SU-DHL-6 (cell line): ENCODE data around the gene LTB4R2.

Experiments used
- H2AFZ ChIP-seq: fragments of 200-600 bp; sonication (generic); 2 replicates; pipeline ENCODE4 v1.6.1; 2014; ENCODE audit warnings: low read depth, mild to moderate bottlenecking, moderate library complexity, mixed read lengths, antibody characterized with exemption, low read length; ENCODE audit not compliant: severe bottlenecking
- H3F3A ChIP-seq: fragments of 200-600 bp; shearing (Covaris generic); 2 replicates; pipeline ENCODE4 v1.6.0; 2016; ENCODE audit warnings: antibody characterized with exemption, mild to moderate bottlenecking; ENCODE audit not compliant: insufficient read depth
- H3K27ac ChIP-seq: fragments of 200-600 bp; sonication (generic); 2 replicates; pipeline ENCODE4 v1.5.1; 2016; ENCODE audit warnings: low read depth, mild to moderate bottlenecking, low read length, moderate library complexity, mixed read lengths
- H3K27me3 ChIP-seq: fragments of 200-600 bp; sonication (generic), shearing (Covaris generic); 2 replicates; pipeline ENCODE4 v1.6.0; 2014; ENCODE audit warnings: mild to moderate bottlenecking, low read length
- H3K36me3 ChIP-seq: fragments of 200-600 bp; sonication (generic); 2 replicates; pipeline ENCODE4 v1.6.1; 2014; ENCODE audit warnings: mild to moderate bottlenecking, low read length, mixed read lengths
- H3K4me2 ChIP-seq: fragments of 300-600, 200-600 bp; shearing (Covaris generic), sonication (generic); 2 replicates; pipeline ENCODE4 v1.6.0; 2014; ENCODE audit warnings: low read length, low read depth, mild to moderate bottlenecking; ENCODE audit not compliant: poor library complexity, severe bottlenecking
- H3K4me3 ChIP-seq: fragments of 200-600 bp; sonication (generic); 2 replicates; pipeline ENCODE4 v1.5.1; 2014; ENCODE audit warnings: antibody characterized with exemption, low read length, mild to moderate bottlenecking, mixed read lengths; ENCODE audit not compliant: insufficient read depth, poor library complexity, severe bottlenecking
- H3K79me2 ChIP-seq: fragments of 200-600 bp; sonication (generic); 2 replicates; pipeline ENCODE4 v1.6.1; 2014; ENCODE audit warnings: mild to moderate bottlenecking, low read length, moderate library complexity; ENCODE audit not compliant: insufficient read depth
- H3K9ac ChIP-seq: fragments of 200-600 bp; sonication (generic); 2 replicates; pipeline ENCODE4 v1.7.0; 2014; ENCODE audit warnings: mild to moderate bottlenecking, low read length
- H3K9me2 ChIP-seq: fragments of 200-600 bp; sonication (generic); replicated peaks from 2 replicates; pipeline ENCODE4 v1.6.1; 2014; ENCODE audit warnings: low read length; ENCODE audit not compliant: insufficient read depth
- H3K9me3 ChIP-seq: fragments of 200-600 bp; sonication (generic); 2 replicates; pipeline ENCODE4 v1.6.1; 2014; ENCODE audit warnings: low read length, mixed read lengths; ENCODE audit not compliant: insufficient read depth
- H4K20me1 ChIP-seq: fragments of 200-600 bp; sonication (generic); 2 replicates; pipeline ENCODE4 v1.6.1; 2014; ENCODE audit warnings: low read depth, mild to moderate bottlenecking, antibody characterized with exemption, low read length, moderate library complexity, mixed read lengths
- EZH2phosphoT487 ChIP-seq: fragments of 200-600 bp; sonication (generic), shearing (Covaris generic); conservative IDR thresholded peaks from 2 replicates; pipeline ENCODE4 v1.6.1; 2018; ENCODE audit warnings: mild to moderate bottlenecking, antibody characterized with exemption, low read length, moderate library complexity, mixed read lengths
- TF ChIP-seq, protein P1 (sequence below): fragments of 200-600 bp; sonication (generic); IDR thresholded peaks from one replicate; pipeline ENCODE4 v1.5.1; 2017; ENCODE audit warnings: antibody characterized with exemption, mild to moderate bottlenecking, low read length, moderate library complexity; ENCODE audit not compliant: insufficient read depth, poor library complexity, severe bottlenecking

The LTB4R2 gene

DNA sequence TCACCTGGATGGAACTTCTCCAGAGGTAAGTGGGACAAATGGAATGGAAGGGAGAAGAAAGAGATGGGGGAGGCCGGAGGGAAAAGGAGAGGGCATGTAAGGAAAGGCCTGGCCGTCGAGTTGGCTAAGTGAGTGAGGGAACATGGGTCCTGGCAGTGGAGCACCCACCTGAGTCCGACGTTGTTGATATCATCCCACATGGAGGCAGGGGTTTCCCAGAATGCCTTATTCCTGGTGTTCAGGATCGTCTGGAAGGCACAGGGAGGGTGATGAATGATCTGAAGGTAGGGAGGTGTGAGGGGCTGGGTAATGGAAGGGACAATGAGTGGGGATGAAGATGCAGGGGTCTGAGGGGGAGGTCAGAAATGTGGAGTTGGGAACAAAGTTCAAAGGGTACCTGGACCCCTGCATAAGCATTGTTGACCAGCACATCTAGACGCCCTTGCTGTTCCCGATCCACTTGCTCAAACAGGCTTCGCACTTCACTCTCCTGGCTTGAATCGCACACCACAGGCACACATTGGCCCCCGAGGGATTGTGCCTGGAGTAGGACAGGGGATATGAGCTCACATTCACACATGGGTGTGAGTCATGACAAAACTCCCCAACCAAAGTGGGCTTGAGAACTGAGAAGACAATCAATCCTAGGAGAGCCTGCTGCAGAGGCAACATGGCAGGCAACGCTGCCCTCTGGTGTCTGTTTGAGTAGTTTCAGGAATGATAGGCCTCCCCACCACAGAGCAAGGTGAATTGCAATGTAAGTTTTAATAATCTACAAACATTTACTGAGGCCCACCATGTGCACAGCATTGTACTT lies 13.4 kb upstream of the LTB4R2 start:
- peaks cover 19% of the 10 kb centered on the region for H3K79me2 ChIP-seq
- no peaks in the 10 kb centered on the region for H3K27me3 ChIP-seq
- H3K9ac ChIP-seq: no peak overlapping the region
- H3K4me2 ChIP-seq: no peak overlapping the region
- TF ChIP-seq, protein P1, sequence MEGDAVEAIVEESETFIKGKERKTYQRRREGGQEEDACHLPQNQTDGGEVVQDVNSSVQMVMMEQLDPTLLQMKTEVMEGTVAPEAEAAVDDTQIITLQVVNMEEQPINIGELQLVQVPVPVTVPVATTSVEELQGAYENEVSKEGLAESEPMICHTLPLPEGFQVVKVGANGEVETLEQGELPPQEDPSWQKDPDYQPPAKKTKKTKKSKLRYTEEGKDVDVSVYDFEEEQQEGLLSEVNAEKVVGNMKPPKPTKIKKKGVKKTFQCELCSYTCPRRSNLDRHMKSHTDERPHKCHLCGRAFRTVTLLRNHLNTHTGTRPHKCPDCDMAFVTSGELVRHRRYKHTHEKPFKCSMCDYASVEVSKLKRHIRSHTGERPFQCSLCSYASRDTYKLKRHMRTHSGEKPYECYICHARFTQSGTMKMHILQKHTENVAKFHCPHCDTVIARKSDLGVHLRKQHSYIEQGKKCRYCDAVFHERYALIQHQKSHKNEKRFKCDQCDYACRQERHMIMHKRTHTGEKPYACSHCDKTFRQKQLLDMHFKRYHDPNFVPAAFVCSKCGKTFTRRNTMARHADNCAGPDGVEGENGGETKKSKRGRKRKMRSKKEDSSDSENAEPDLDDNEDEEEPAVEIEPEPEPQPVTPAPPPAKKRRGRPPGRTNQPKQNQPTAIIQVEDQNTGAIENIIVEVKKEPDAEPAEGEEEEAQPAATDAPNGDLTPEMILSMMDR: peak; percentile 63
- TF ChIP-seq EZH2phosphoT487: no peak
- H4K20me1 ChIP-seq: no peaks in the 10 kb centered on the region
- H2AFZ ChIP-seq: no peak overlapping the region
- no peaks in the 10 kb centered on the region for H3K9me3 ChIP-seq
- H3K4me3 ChIP-seq: no peak overlapping the region
- H3F3A ChIP-seq: peaks cover 14% of the 10 kb centered on the region
- H3K27ac ChIP-seq: no peak overlapping the region
- no peaks in the 10 kb centered on the region for H3K9me2 ChIP-seq
- peaks cover 2% of the 10 kb centered on the region; the same call in 1 of the 2 replicates for H3K36me3 ChIP-seq

DNA sequence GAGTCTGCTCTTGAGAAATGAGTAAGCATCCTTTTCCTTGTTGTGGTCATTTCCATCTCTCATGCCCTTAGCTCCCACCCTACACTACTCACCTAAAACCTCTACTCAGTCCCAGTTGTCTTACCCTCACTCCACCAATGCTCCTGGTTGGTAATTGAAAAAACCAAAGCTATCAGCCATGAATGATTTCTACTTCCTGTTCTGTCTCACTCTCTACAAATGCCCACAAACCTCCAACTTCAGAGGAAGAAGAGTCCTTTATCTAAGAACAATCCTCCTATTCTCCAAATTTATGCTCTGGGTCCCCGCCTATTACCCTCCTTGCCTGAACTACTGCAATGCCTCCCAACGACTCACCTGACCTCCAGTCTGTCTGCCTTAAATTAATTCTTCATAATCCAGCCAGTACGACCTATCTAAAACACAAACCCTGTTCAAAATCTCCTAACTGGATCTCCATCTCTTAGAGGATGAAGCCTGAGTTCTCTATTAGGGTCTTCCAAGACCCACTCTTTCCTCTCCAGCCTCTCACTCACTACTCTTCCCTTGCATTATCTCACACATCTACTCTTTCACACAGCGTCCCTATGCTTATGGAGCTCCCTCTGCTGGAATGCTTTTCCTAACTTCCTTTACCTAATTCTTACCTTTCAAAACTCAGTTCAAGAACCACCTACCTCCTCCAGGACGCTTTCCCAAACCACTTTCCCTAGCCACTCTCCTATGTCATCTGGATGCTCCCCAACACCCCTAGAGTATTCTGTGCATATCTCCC lies 12.6 kb upstream of the LTB4R2 start:
- Histone ChIP-seq H3K9me3 (no peaks in the 10 kb centered on the region), H3K36me3 (peaks cover 2% of the 10 kb centered on the region; the same call in 1 of the 2 replicates), H4K20me1 (no peaks in the 10 kb centered on the region), H3K4me3 (no peak overlapping the region), H3K27me3 (no peaks in the 10 kb centered on the region), H3K27ac (peak overlapping the region; percentile 25; the same call in 1 of the 2 replicates), H3K4me2 (peak overlapping the region; percentile 17), H3F3A (peaks cover 14% of the 10 kb centered on the region), H3K9ac (no peak overlapping the region), H3K79me2 (peaks cover 19% of the 10 kb centered on the region), H3K9me2 (no peaks in the 10 kb centered on the region), H2AFZ (no peak overlapping the region)
- TF ChIP-seq EZH2phosphoT487: no peak
- TF ChIP-seq, protein P1: no peak

DNA sequence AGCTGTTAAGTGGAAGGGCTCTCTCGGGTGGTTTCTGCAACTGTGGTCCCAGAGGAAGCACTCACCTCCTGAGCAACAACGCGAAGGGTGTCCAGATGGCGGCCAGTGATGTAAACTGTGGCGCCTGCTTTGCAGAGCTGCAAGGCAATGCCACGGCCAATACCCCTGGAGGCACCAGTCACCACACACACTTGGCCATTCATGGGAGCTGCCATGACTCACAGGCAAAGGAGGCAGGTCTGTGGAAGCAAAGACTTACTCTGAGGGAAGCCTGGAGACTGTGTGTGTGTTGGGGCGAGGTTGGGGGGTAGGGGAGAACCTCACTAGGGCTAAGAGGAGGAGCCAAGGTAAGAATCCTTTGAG lies 11.1 kb upstream of the LTB4R2 start:
- Histone ChIP-seq H4K20me1 (no peaks in the 10 kb centered on the region), H3K4me3 (peak overlapping the region; percentile 88), H2AFZ (no peak overlapping the region), H3K9ac (peak overlapping the region; percentile 89), H3K79me2 (peaks cover 19% of the 10 kb centered on the region), H3K4me2 (peak overlapping the region; percentile 84), H3K9me2 (no peaks in the 10 kb centered on the region), H3K27me3 (no peaks in the 10 kb centered on the region), H3F3A (peaks cover 14% of the 10 kb centered on the region), H3K9me3 (no peaks in the 10 kb centered on the region), H3K27ac (peak overlapping the region; percentile 42), H3K36me3 (peaks cover 2% of the 10 kb centered on the region; the same call in 1 of the 2 replicates)
- no peak for TF ChIP-seq EZH2phosphoT487
- TF ChIP-seq, protein P1: no peak
